Vagina (tissue), 2 donors: ENCODE data around the gene MAPRE2.

Source experiments
- CTCF ChIP-seq, 3 experiments: fragments of 450-650 bp in 2 of 3; fragments of 200-600 bp in 1 of 3; sonication (generic) in 1 of 3; IDR thresholded peaks; one replicate each; pipeline ENCODE4 v1.5.1; 2017 to 2019; ENCODE audit warnings: antibody characterized with exemption in 3 of 3, mild to moderate bottlenecking in 2 of 3, moderate library complexity in 2 of 3
- POLR2A ChIP-seq, 2 donors: fragments of 450-650 bp; IDR thresholded peaks; one replicate each; pipeline ENCODE4 v1.6.1; 2017; ENCODE audit warnings: antibody characterized with exemption in 2 of 2, mild to moderate bottlenecking in 2 of 2, moderate library complexity in 2 of 2
- POLR2AphosphoS5 ChIP-seq, 2 donors: sonication (generic); formaldehyde crosslinking; IDR thresholded peaks; one replicate each; pipeline ENCODE4 v1.9.0; 2017; ENCODE audit warnings: antibody characterized with exemption in 2 of 2, mild to moderate bottlenecking in 2 of 2, low read depth in 1 of 2; ENCODE audit not compliant: insufficient read depth in 1 of 2

GRCh38 chr18:35121038-35121437, 79.8 kb downstream of the MAPRE2 start:
- TF ChIP-seq CTCF (IDR thresholded peaks at IDR 0.05): no peak
- TF ChIP-seq POLR2A (IDR thresholded peaks at IDR 0.05): no peak
- no peak for TF ChIP-seq POLR2AphosphoS5 (IDR thresholded peaks at IDR 0.05; ENCODE audit: insufficient read depth in 1 of 2, low read depth in 1 of 2)
